CD14-positive monocyte (primary cell): ENCODE data around the gene UCHL1. TPM values are rescaled to one million over a fixed set of nuclear protein-coding genes. Genes with fewer than 3 reads are reported as not detected.

ENCODE experiments used
- DNase-seq, 3 donors: peaks; one replicate each; pipeline ENCODE4 v3.0.0-alpha.2; 2011 to 2022
- H2AFZ ChIP-seq: 2 replicates; pipeline ENCODE4 v1.6.0; 2012; ENCODE audit warnings: mild to moderate bottlenecking, low read depth, low read length, inconsistent platforms; ENCODE audit not compliant: insufficient read depth, poor library complexity, severe bottlenecking
- H3K27ac ChIP-seq, 2 donors: 1 replicate in 1 of 2; 2 replicates in 1 of 2; pipeline ENCODE4 v1.5.1; 2012 to 2013; ENCODE audit warnings: low read length in 2 of 2, control low read depth in 1 of 2, inconsistent platforms in 1 of 2, low read depth in 1 of 2, mild to moderate bottlenecking in 1 of 2
- H3K27me3 ChIP-seq, 2 donors: one replicate each; pipeline versions ENCODE4 v1.6.0 to v1.6.1; 2011 to 2013; ENCODE audit warnings: low read length in 2 of 2; ENCODE audit not compliant: control insufficient read depth in 2 of 2, insufficient read depth in 2 of 2
- H3K36me3 ChIP-seq, 2 donors: replicated peaks in 1 of 2; 1 replicate in 1 of 2; 2 replicates in 1 of 2; pipeline versions ENCODE4 v1.5.1 to v1.6.1; 2012 to 2013; ENCODE audit warnings: low read length in 2 of 2, control low read depth in 1 of 2, inconsistent platforms in 1 of 2, mild to moderate bottlenecking in 1 of 2; ENCODE audit not compliant: insufficient read depth in 2 of 2, control insufficient read depth in 1 of 2
- H3K4me1 ChIP-seq, 2 donors: 1 replicate in 1 of 2; 2 replicates in 1 of 2; pipeline versions ENCODE4 v1.5.1 to v1.6.1; 2012 to 2013; ENCODE audit warnings: low read length in 2 of 2, control low read depth in 1 of 2, inconsistent platforms in 1 of 2, mild to moderate bottlenecking in 1 of 2, moderate library complexity in 1 of 2; ENCODE audit not compliant: insufficient read depth in 2 of 2, control insufficient read depth in 1 of 2
- H3K4me2 ChIP-seq: replicated peaks from 2 replicates; pipeline ENCODE3; 2012; ENCODE audit warnings: low read length, moderate library complexity, mild to moderate bottlenecking; ENCODE audit not compliant: poor library complexity, severe bottlenecking; ENCODE audit errors: extremely low read depth
- H3K4me3 ChIP-seq, 3 experiments: fragments of 200-600 bp in 1 of 3; sonication (generic) in 1 of 3; replicated peaks in 1 of 3; 1 replicate in 2 of 3; 2 replicates in 1 of 3; pipeline ENCODE4 v1.5.1; 2011 to 2013; ENCODE audit warnings: low read length in 3 of 3, mild to moderate bottlenecking in 3 of 3, control low read depth in 2 of 3, low read depth in 2 of 3, inconsistent platforms in 1 of 3, moderate library complexity in 1 of 3
- H3K79me2 ChIP-seq: 2 replicates; pipeline ENCODE4 v1.6.0; 2012; ENCODE audit warnings: mild to moderate bottlenecking, control low read depth, inconsistent platforms, low read length, moderate library complexity; ENCODE audit not compliant: insufficient read depth
- H3K9ac ChIP-seq: 2 replicates; pipeline ENCODE4 v1.6.0; 2017; ENCODE audit warnings: low read length, mild to moderate bottlenecking; ENCODE audit not compliant: insufficient read depth, poor library complexity, severe bottlenecking
- H3K9me3 ChIP-seq, 2 donors: replicated peaks in 1 of 2; 1 replicate in 1 of 2; 2 replicates in 1 of 2; pipeline versions ENCODE4 v1.5.1 to v1.6.1; 2012 to 2013; ENCODE audit warnings: low read length in 2 of 2, control low read depth in 1 of 2; ENCODE audit not compliant: control insufficient read depth in 1 of 2, insufficient read depth in 1 of 2
- H4K20me1 ChIP-seq: 2 replicates; pipeline ENCODE4 v1.6.0; 2012; ENCODE audit warnings: mild to moderate bottlenecking, low read length, control low read depth, moderate library complexity; ENCODE audit not compliant: insufficient read depth
- H3K27ac Mint-ChIP-seq, 7 donors: one replicate each; pipeline ENCODE4 v1.8.0; 2020; ENCODE audit warnings: mild to moderate bottlenecking in 7 of 7, mixed read lengths in 7 of 7, moderate library complexity in 6 of 7, inconsistent platforms in 2 of 7
- H3K27me3 Mint-ChIP-seq, 3 donors: one replicate each; pipeline ENCODE4 v1.8.0; 2021 to 2022; ENCODE audit warnings: low read depth in 3 of 3, mild to moderate bottlenecking in 3 of 3, mixed read lengths in 3 of 3, moderate library complexity in 3 of 3, inconsistent platforms in 1 of 3
- H3K36me3 Mint-ChIP-seq, 2 donors: one replicate each; pipeline ENCODE4 v1.8.0; 2020; ENCODE audit warnings: mixed read lengths in 2 of 2, inconsistent platforms in 1 of 2, mild to moderate bottlenecking in 1 of 2
- H3K4me1 Mint-ChIP-seq: one replicate; pipeline ENCODE4 v1.8.0; 2020; ENCODE audit warnings: mild to moderate bottlenecking, mixed read lengths
- H3K4me3 Mint-ChIP-seq, 2 donors: one replicate each; pipeline ENCODE4 v1.8.0; 2020; ENCODE audit warnings: mild to moderate bottlenecking in 2 of 2, mixed read lengths in 2 of 2, moderate library complexity in 1 of 2
- H3K9me3 Mint-ChIP-seq, 7 donors: one replicate each; pipeline ENCODE4 v1.8.0; 2020 to 2022; ENCODE audit warnings: mixed read lengths in 7 of 7, mild to moderate bottlenecking in 6 of 7, moderate library complexity in 6 of 7, inconsistent platforms in 2 of 7
- CTCF ChIP-seq: fragments of 200-600 bp; IDR thresholded peaks from one replicate; pipeline ENCODE4 v1.8.0; 2022; ENCODE audit warnings: antibody characterized with exemption, mild to moderate bottlenecking
- WGBS: methylation state at CpG from one replicate; pipeline ENCODE4 v1.1.5; 2013; ENCODE audit warnings: missing lambda C conversion rate; ENCODE audit not compliant: insufficient coverage; 5-methylcytosine and 5-hydroxymethylcytosine counted together
- intact Hi-C, 2 donors: fragments of 100-400 bp; cut with micrococcal nuclease; formaldehyde crosslinking; loops; one replicate each; pipeline versions ENCODE4 v1.15.0 to v1.15.1; 2023
- polyA plus RNA-seq, 3 donors: library from polyadenylated mRNA; depleted of rRNA in 1 of 3; unstranded in 2 of 3; stranded (reverse) in 1 of 3; fragments of 300-500 nt in 2 of 3; fragments of >200 nt in 1 of 3; fragmentation: Illumina TruSeq in 2 of 3; gene quantifications; 1 replicate in 2 of 3; 2 replicates in 1 of 3; pipeline ENCODE4 v1.2.3, GENCODE V29; 2012 to 2021

The UCHL1 gene
- polyA plus RNA-seq, 3 donors = not detected

GRCh38 chr4:41212616-41213203 is 44.0 kb upstream of the UCHL1 start:
- peak overlapping the region; percentile 94 for H3K4me3 Mint-ChIP-seq
- Histone ChIP-seq H3K79me2 (no peaks in the 10 kb centered on the region), H4K20me1 (no peaks in the 10 kb centered on the region), H2AFZ (no peak overlapping the region), H3K9ac (no peak overlapping the region), H3K9me3 (peaks cover 0 to 12% of the 10 kb centered on the region in 2 donors), H3K27ac (no peak overlapping the region), H3K27me3 (peaks cover 49% of the 10 kb centered on the region in 2 donors), H3K4me2 (no peak overlapping the region), H3K4me3 (no peak overlapping the region), H3K36me3 (no peaks in the 10 kb centered on the region), H3K4me1 (peaks cover 25 to 27% of the 10 kb centered on the region in 2 donors)
- peaks cover 0 to 10% (median 5%) of the 10 kb centered on the region in 7 donors for H3K9me3 Mint-ChIP-seq
- H3K4me1 Mint-ChIP-seq = peaks cover 32% of the 10 kb centered on the region
- no peak overlapping the region for H3K27ac Mint-ChIP-seq
- 26% methylated on average over 10 of the region's 12 CpGs for WGBS
- peaks cover 0 to 10% of the 10 kb centered on the region in 2 donors for H3K36me3 Mint-ChIP-seq
- intact Hi-C loops = loop anchor here (5.0 to 10.0 kb wide), 3 partner anchors 235 to 288 kb away; no protein-coding TSS in a partner anchor
- peak in 1 of 3 donors; percentile 28 for DNase-seq
- H3K27me3 Mint-ChIP-seq = peaks cover 58 to 70% (median 64%) of the 10 kb centered on the region in 3 donors
- peak; percentile 38 for TF ChIP-seq CTCF

DNA sequence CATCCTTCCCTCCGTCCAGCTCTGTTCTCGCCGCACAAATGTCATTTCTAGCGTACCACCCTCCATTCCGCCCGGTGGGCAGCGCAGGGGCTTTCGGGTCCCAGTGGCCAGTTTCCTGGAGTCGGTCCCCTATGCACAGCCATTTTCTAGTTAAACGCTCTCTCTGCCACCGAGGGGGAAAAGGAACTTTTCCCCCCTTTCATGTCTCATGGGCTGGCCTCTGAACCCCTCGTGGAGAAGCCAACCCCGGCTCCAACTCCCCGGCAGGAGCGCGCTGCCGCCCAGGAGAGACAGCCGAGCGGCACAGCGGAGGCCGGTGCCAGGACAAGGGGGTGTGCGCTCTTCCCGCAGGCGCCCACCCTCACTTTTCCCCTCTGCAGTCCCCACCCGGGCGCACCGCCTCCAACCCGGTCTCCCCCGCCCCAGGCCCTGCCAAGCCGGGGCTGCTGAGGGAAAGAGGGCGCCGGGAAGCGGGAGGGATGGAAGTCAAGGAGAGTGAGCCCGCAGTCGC is 43.0 kb upstream of the UCHL1 start:
- intact Hi-C loops = loop anchor here (5.0 to 10.0 kb wide), 3 partner anchors 236 to 289 kb away; no protein-coding TSS in a partner anchor
- Mint-ChIP-seq H3K36me3 (peaks cover 0 to 10% of the 10 kb centered on the region in 2 donors), H3K27ac (peak overlapping the region in 3 of 7 donors; percentile 8 to 78 (median 67)), H3K9me3 (peaks cover 0 to 10% (median 5%) of the 10 kb centered on the region in 7 donors), H3K27me3 (peaks cover 61 to 73% (median 66%) of the 10 kb centered on the region in 3 donors), H3K4me1 (peaks cover 32% of the 10 kb centered on the region), H3K4me3 (peak overlapping the region; percentile 94)
- no peak for TF ChIP-seq CTCF
- peak overlapping the region; percentile 12 to 78 (median 70) for H3K4me3 ChIP-seq
- WGBS = under 1% methylated on average over 24 of the region's 35 CpGs
- peaks cover 49 to 52% of the 10 kb centered on the region in 2 donors for H3K27me3 ChIP-seq
- no peaks in the 10 kb centered on the region for H3K79me2 ChIP-seq
- peak overlapping the region; percentile 93 for H3K4me2 ChIP-seq
- no peaks in the 10 kb centered on the region for H3K36me3 ChIP-seq
- peaks cover 0 to 12% of the 10 kb centered on the region in 2 donors for H3K9me3 ChIP-seq
- no peaks in the 10 kb centered on the region for H4K20me1 ChIP-seq
- H3K4me1 ChIP-seq = peaks cover 25 to 27% of the 10 kb centered on the region in 2 donors
- H2AFZ ChIP-seq = peak overlapping the region; percentile 85
- peak overlapping the region; percentile 53 for H3K9ac ChIP-seq
- no peak for DNase-seq
- H3K27ac ChIP-seq = no peak overlapping the region
